Stimulated activated CD8-positive, alpha-beta memory T cell treated with anti-CD3 and anti-CD28 coated beads, Interleukin-7, amount 100 ng/mL, for 1 hour (primary cell): ENCODE measurements around the gene CCDC146.
"Not testable (repeated sequence)": the region's sequence is repeated elsewhere in the genome, so short reads cannot be mapped to it uniquely, and the experiment has no call there.

Experiments used
- DNase-seq, 2 donors: peaks; one replicate each; pipeline ENCODE4 v3.0.0-alpha.2; 2020; ENCODE audit warnings: low read depth in 2 of 2

Gene CCDC146

GRCh38 chr7:77244222-77244934 is 122.0 kb downstream of the CCDC146 start:
- DNase-seq, result no peak

GRCh38 chr7:77245015-77245755 is 122.8 kb downstream of the CCDC146 start:
- DNase-seq, result no peak

GRCh38 chr7:77246026-77246640 is 123.7 kb downstream of the CCDC146 start:
- DNase-seq, result no peak

DNA sequence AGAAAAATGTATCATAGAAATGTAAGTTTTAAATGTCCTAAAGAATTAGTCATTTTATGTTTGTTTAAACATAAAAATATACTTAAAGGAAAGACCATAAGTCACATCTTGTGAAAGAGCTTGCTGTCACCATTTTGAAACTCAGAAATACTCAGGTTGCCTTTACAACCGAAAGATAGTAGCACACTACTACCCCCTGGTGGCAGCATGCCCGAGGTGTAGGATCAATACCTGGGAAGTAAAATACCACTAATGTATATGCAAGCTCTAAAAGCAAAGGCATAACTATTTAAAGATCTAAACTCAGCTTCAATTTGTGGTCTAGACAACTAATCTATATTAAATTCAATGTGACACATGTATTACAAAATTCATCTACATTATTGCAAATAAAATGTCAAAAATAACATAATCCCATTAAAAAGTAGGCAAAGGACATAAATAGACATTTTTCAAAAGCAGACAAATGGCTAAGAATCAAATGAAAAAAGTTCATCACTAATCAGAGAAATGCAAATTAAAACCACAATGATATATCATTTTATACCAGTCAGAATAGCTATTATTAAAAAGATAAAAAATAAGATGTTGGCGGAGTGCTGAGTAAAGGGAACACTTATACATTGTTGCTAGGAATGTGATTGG is 124.9 kb downstream of the CCDC146 start:
- DNase-seq, result peak; percentile 68 to 81

GRCh38 chr7:77248154-77248553 is 125.7 kb downstream of the CCDC146 start:
- DNase-seq, result no peak

- DNase-seq, result no peak
Measured at GRCh38 chr7:77252506-77252905, 130.1 kb downstream of the CCDC146 start.

- no peak for DNase-seq
Measured at GRCh38 chr7:77253151-77253550, 130.7 kb downstream of the CCDC146 start.

DNA sequence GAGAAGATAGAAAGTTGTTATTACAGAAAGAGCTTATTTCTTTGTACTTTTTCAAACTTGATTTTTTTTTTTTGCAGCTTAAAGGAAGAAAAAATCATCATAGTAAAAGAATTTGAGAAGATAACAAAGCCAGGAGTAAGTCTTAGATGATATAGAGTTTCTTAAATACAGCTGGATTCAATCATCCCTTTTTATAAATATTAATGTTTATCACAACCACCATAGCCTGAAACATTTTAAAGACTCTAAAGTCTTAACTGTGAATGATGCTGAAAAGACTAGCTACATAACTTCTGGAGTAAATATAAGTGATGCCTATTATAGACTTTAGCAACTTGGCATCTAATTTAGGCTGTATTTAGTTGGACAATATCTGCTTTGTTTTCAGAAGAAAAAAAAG is 132.0 kb downstream of the CCDC146 start:
- DNase-seq, result no peak

DNA sequence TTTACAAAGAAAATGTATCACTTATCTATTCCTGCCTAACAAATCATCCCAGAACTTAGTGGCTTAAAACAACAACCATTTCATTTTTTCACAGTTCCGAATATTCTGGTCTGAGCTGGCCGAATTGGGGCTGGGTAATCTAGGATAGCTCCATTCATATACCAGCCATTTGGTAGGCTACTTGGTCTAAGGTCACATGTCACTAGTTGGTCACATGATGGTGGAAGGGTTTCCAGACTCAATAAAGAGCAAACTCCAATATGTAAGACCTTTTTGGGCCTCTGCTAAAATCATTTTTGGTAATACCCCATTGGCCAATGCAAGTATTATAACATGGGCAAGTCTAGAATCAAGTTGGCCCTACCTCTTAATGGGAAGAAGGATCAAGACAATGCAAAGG is 132.5 kb downstream of the CCDC146 start:
- DNase-seq, result no peak

- no peak for DNase-seq
Measured at GRCh38 chr7:77258014-77258413, 135.6 kb downstream of the CCDC146 start.

- no peak for DNase-seq
Measured at GRCh38 chr7:77258593-77258992, 136.2 kb downstream of the CCDC146 start.

DNA sequence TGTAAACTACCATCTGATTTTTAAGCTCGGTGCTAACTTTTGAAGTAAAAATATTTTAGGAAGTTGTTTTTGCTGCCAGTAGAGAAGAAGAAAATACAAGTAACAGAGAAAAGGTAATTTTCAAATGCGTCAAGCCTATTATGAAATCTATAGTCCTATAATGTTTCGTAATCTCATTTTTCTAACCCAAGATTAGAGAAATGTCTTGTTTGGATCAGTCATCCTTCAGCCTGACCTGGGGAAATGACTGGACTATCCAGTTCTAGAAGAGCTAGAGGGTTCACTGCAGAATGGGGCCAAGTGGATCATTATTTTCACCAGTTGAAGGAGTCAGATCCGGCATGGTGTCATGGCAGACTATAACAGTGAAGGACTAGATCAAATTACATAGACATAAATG is 139.9 kb downstream of the CCDC146 start:
- no peak for DNase-seq

GRCh38 chr7:77265666-77266065 is 143.3 kb downstream of the CCDC146 start:
- no peak for DNase-seq

- DNase-seq, result no peak
Measured at GRCh38 chr7:77266291-77266794, 143.9 kb downstream of the CCDC146 start.

DNA sequence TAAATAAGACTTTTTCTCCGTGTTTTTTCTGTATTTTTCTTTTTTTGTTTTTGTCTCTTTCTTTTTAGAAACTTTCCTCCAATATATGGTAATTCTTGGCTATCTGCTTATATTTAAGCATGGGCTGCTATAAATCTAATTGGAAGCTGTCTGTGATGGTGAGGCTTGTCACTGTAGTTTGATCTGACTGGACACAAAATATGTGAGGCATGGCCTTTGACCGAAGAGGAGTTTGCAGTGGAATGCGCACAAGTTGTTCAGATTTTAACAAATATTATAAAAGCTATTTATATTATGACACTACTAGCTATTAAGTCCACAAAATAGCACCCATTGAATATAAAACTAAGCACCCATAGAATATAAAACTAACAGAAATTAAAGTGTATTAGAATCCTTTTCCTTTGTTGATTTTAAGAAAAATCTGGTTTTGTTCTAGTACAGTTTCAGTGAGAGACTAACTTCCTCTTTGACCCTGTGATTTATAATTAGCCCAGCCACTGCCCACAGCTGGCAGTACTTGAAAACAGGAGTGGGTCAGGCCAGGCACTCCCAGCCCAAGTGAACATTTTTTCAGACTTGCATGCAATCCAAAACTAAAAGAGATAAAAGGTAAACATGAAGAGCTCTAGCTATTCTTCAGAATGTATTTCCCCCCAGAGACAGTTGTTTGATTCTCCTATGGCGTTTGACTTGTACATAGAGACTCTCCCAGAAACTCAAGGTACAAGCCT is 147.1 kb downstream of the CCDC146 start:
- no peak for DNase-seq

DNA sequence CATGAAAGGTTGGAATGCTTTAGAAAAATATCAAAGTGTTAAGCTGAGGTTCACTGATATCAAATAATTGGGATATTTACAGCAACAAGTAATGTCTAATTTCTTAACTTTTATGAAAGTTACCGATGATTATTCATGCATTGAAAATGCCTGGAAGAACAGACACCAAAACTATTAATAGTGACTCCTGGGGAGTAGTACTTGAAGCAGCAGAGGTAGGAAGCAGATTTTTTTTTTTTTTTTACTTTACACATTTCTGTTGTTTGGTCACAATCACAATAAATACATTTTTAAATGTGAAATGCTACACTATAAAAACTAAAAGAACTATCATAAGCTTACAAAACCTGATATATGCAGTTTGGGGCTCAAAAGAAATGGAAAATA is 147.7 kb downstream of the CCDC146 start:
- no peak for DNase-seq

DNA sequence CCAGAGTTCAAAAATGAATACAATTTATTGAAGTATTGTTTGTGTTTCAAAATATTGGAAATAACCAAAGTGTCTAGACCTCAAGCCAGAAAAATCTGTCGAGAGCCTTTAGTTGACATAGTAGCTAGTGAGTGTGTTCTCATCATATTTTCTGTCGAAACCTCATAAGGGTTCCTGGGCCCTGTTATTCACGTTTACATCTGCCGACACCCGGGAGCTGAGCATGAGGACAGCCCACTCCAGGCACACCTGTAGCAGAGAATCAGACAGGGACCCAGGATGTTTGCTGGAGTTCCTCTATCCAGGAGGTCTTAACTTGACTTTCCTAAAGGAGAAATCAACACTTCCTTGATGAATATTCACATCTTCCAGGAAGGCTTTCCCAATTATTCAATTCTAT is 149.4 kb downstream of the CCDC146 start:
- no peak for DNase-seq

- not testable (repeated sequence) for DNase-seq
Measured at GRCh38 chr7:77275663-77276062, 153.2 kb downstream of the CCDC146 start.

DNA sequence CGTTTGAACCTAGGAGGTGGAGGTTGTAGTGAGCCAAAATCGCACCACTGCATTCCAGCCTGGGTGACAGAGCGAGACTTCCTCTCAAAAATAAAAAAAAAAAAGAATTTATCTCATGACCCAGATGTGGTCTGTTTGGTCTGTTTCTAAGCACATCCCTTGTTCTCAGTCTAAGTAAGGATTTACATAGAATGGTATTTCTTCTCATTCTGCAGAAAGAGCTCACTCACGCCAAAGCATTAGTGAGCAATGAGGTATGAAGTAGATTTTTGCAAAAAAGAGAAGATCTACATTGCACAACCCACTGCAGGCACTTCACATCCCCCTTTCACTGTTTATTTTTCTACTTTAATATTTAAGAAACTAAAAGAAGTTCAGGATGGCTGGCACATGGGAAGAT is 153.7 kb downstream of the CCDC146 start:
- DNase-seq, result no peak

- no peak for DNase-seq
Measured at GRCh38 chr7:77281780-77282478, 159.5 kb downstream of the CCDC146 start.

DNA sequence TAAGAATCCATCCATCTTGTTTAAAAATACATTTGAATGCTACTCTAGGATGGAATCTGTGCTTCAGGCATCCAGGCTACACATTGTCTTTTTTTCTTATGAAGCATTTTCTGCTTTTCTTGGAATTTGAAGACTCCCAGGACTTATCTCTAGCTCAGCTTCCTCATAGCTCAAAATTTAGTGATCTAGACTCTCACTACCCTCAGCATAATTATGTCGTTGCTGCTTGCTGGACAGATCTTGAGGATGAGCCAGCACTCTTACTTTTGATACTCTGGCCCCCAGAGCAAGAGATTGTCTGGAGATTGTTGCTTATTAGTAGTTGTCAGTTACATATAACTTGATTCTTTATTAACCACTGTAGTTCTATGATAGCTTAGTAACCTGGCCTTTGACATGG is 160.5 kb downstream of the CCDC146 start:
- no peak for DNase-seq
